Bronchial epithelial cell (primary cell): ENCODE data around the gene ETV2. TPM values are rescaled to one million over a fixed set of nuclear protein-coding genes. Genes with fewer than 3 reads are reported as not detected.

ENCODE experiments used
- DNase-seq: peaks from one replicate; pipeline ENCODE4 v3.0.0-alpha.2; 2010; ENCODE audit warnings: low read depth
- FAIRE-seq: peaks from 2 replicates; lab custom pipeline; 2011; peaks lifted over from hg19 to GRCh38; lab: Jason Lieb, UNC
- H3K27me3 ChIP-seq: 2 replicates; pipeline ENCODE4 v1.5.1; 2011; ENCODE audit warnings: low read length; ENCODE audit not compliant: control insufficient read depth, insufficient read depth
- H3K36me3 ChIP-seq: 2 replicates; pipeline ENCODE4 v1.5.1; 2011; ENCODE audit warnings: low read length; ENCODE audit not compliant: control insufficient read depth, insufficient read depth
- H3K4me3 ChIP-seq: 2 replicates; pipeline ENCODE4 v1.5.1; 2011; ENCODE audit warnings: mild to moderate bottlenecking, low read depth, low read length, control low read depth
- total RNA-seq: library from RNA; depleted of rRNA; stranded (reverse); fragments of >200 nt; gene quantifications from 2 replicates; pipeline ENCODE4 v1.2.1, GENCODE V29; 2014
- TF ChIP-seq, protein P1 (sequence below): IDR thresholded peaks from 2 replicates; pipeline ENCODE4 v1.5.1; 2011; ENCODE audit warnings: mild to moderate bottlenecking, moderate library complexity, low read length, control low read depth, inconsistent platforms; ENCODE audit not compliant: insufficient read depth, severe bottlenecking

Gene ETV2
- total RNA-seq, 1 donor from 2014 or later: under 0.01 TPM

DNA sequence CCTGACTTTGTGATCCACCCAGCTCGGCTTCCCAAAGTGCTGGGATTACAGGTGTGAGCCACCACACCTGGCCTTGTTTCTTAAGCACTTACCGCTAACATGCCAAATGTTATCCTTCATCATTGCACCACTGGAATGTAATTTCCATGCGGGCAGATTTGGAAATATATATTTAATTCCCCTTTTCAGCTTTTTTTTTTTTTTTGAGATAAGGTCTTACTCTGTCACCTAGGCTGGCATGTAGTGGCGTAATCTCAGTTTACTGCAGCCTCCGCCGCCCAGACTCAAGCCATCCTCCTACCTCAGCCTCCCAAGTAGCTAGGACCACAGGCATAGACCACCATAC lies 20.4 kb downstream of the ETV2 start:
- DNase-seq (no peak), FAIRE-seq (no peak)
- TF ChIP-seq, protein P1, sequence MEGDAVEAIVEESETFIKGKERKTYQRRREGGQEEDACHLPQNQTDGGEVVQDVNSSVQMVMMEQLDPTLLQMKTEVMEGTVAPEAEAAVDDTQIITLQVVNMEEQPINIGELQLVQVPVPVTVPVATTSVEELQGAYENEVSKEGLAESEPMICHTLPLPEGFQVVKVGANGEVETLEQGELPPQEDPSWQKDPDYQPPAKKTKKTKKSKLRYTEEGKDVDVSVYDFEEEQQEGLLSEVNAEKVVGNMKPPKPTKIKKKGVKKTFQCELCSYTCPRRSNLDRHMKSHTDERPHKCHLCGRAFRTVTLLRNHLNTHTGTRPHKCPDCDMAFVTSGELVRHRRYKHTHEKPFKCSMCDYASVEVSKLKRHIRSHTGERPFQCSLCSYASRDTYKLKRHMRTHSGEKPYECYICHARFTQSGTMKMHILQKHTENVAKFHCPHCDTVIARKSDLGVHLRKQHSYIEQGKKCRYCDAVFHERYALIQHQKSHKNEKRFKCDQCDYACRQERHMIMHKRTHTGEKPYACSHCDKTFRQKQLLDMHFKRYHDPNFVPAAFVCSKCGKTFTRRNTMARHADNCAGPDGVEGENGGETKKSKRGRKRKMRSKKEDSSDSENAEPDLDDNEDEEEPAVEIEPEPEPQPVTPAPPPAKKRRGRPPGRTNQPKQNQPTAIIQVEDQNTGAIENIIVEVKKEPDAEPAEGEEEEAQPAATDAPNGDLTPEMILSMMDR: no peak
- H3K36me3 ChIP-seq: peaks cover 6% of the 10 kb centered on the region
- H3K27me3 ChIP-seq: no peaks in the 10 kb centered on the region
- H3K4me3 ChIP-seq: no peak overlapping the region

DNA sequence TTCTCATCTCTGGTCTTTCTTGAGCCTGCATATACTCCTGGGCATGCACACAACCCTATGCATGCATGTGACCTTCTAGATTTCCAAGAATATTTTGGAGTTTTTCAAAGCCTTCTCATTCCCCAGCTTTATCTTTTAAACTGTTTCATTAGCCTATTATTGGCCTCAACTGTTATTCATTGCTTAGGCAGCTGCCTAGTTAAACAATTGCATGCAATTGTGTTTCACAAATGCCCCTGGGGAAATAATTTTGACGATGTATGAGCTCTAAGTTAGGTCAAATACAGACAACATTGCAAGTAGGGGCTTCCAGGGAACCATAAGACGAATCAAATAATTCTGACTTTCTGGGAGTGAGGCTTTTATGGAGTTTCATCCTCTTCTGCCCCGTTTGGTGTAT lies 22.4 kb downstream of the ETV2 start:
- H3K36me3 ChIP-seq: no peaks in the 10 kb centered on the region
- DNase-seq (no peak), FAIRE-seq (no peak)
- no peaks in the 10 kb centered on the region for H3K27me3 ChIP-seq
- H3K4me3 ChIP-seq: no peak overlapping the region
- TF ChIP-seq, protein P1: no peak

DNA sequence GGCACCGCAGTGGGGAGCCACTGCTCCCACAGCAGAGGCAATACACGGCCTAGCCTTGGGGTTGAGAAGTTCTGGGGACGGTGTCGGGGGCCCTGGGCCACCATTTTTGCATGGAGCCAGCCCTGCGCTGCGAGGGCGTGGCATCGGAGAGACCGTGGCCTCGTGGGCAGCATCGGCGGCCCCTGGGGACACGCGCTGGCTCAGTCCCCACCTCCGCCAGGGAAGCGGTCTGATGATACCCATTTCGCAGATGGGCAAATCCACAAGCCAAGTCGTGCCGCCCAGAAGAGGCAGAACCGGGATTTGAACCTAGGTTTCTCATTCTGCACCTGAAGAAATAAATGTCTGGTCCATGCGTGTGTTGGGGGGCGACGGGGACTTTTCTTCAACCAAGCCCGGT lies 23.6 kb downstream of the ETV2 start:
- FAIRE-seq: no peak
- H3K36me3 ChIP-seq: no peaks in the 10 kb centered on the region
- no peak for DNase-seq
- no peaks in the 10 kb centered on the region for H3K27me3 ChIP-seq
- H3K4me3 ChIP-seq: no peak overlapping the region
- TF ChIP-seq, protein P1: no peak

DNA sequence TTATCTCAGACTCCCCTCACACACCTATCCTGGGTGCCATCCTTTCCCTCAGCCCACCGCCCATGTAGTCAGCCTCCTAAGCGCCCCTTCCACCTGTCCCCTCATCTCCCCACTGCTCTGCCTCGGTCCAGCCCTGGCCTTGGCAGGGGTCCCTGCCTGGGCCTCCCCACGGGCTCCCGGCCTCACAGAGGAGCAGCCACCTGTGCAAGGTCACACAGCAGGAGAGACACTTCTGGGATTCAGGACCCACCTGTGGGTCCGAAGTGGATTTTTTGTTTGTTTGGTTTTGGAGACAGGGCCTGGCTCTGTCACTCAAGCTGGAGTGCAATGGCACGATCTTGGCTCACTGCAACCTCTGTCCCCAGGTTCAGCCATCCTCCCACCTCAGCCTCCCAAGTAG lies 24.1 kb downstream of the ETV2 start:
- H3K4me3 ChIP-seq: no peak overlapping the region
- FAIRE-seq (no peak), DNase-seq (no peak)
- H3K27me3 ChIP-seq: no peaks in the 10 kb centered on the region
- TF ChIP-seq, protein P1: no peak
- no peaks in the 10 kb centered on the region for H3K36me3 ChIP-seq

DNA sequence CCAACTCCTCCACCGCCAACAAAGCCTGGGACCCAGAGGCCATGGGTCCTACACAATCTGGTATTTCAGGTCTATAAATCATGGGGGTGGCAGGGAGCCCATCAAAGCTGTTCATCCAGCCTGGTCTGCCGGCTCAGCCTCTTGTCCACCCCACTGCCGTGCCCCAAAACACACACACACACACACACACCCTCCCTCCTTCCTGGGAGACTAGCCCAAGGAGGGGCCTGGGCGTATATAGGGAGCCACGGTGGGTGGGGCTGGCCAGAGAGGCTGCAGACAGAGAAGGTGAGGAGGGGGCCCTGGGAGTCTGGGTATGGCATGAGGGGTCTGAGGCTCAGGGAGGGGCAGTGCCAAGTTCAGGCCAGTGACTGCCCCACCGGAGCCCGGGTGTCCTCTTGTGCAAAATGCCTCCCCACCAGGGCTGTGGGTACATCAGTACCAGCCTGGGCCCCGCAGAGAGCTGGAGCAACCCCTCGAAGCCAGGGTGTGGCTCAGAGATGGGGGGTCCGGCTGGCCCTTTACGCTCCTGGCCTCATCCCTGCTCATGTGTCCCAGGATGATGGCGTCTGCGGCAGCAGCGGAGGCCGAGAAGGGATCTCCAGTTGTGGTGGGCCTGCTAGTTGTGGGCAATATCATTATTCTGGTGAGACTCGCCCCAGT lies 24.8 kb downstream of the ETV2 start, which contains the start of gene UPK1A:
TSS of gene UPK1A (plus strand) at position 267 of the 663 bp plus-strand sequence. CDS start at position 563, 296 bp downstream.
- TF ChIP-seq, protein P1: no peak
- FAIRE-seq: no peak
- no peak for DNase-seq

DNA sequence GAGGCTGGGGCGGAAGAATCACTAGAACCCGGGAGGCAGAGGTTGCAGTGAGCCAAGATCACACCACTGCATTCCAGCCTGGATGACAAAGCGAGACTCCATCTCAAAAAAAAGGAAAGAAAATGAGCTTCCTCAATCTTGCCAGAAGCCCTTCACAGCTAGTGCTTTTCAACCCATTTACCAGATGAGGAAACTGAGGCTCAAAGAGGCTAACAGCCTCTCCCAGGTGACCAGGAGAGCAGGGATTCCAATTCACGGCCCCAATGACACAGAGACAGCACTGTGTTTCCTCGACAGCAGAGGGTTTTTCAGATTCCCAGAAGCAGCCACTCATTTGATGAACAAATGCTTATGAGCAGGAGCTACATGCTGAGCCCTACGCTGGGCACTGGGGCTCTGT lies 28.0 kb downstream of the ETV2 start:
- Histone ChIP-seq H3K27me3 (no peaks in the 10 kb centered on the region), H3K36me3 (no peaks in the 10 kb centered on the region), H3K4me3 (no peak overlapping the region)
- FAIRE-seq (no peak), DNase-seq (no peak)
- TF ChIP-seq, protein P1: no peak

More for the DNA sequence above, 24.8 kb downstream of the ETV2 start, which contains the start of gene UPK1A:
- Histone ChIP-seq H3K4me3 (no peak within 1 kb of the TSS), H3K36me3 (no peaks in the 10 kb centered on the region), H3K27me3 (no peaks in the 10 kb centered on the region)
